ENCODE data around the gene SEC22A.

The SEC22A gene

GRCh38 chr3:123156276-123156995, 45.3 kb upstream of the SEC22A start:
- no peak for TF ChIP-seq CTCF (IDR thresholded peaks at IDR 0.05; ENCODE audit: low read depth, low read length)
- no peak for DNase-seq (ENCODE audit: low read depth in 2 of 2)
- H3K4me3 ChIP-seq (replicated peaks in 1 of 2; ENCODE audit: low read depth in 2 of 2, low read length in 2 of 2) = no peak overlapping the region

GRCh38 chr3:123157209-123157597, 44.5 kb upstream of the SEC22A start:
- no peak overlapping the region for H3K4me3 ChIP-seq (replicated peaks in 1 of 2; ENCODE audit: low read depth in 2 of 2, low read length in 2 of 2)
- no peak for DNase-seq (ENCODE audit: low read depth in 2 of 2)
- no peak for TF ChIP-seq CTCF (IDR thresholded peaks at IDR 0.05; ENCODE audit: low read depth, low read length)

- TF ChIP-seq CTCF (IDR thresholded peaks at IDR 0.05; ENCODE audit: low read depth, low read length) = no peak
- no peak overlapping the region for H3K4me3 ChIP-seq (replicated peaks in 1 of 2; ENCODE audit: low read depth in 2 of 2, low read length in 2 of 2)
These were observed 44.0 kb upstream of the SEC22A start for GRCh38 chr3:123157598-123158287.

GRCh38 chr3:123158330-123158729, 43.4 kb upstream of the SEC22A start:
- DNase-seq (ENCODE audit: low read depth in 2 of 2) = peak in 1 of 2 donors; percentile 15
- no peak overlapping the region for H3K4me3 ChIP-seq (replicated peaks in 1 of 2; ENCODE audit: low read depth in 2 of 2, low read length in 2 of 2)
- no peak for TF ChIP-seq CTCF (IDR thresholded peaks at IDR 0.05; ENCODE audit: low read depth, low read length)

More at GRCh38 chr3:123157598-123158287, 44.0 kb upstream of the SEC22A start:
- no peak for DNase-seq (ENCODE audit: low read depth in 2 of 2)

GRCh38 chr3:123158899-123159390, 42.8 kb upstream of the SEC22A start:
- no peak for TF ChIP-seq CTCF (IDR thresholded peaks at IDR 0.05; ENCODE audit: low read depth, low read length)
- no peak for DNase-seq (ENCODE audit: low read depth in 2 of 2)
- H3K4me3 ChIP-seq (replicated peaks in 1 of 2; ENCODE audit: low read depth in 2 of 2, low read length in 2 of 2) = no peak overlapping the region

- DNase-seq (ENCODE audit: low read depth in 2 of 2) = peak in 1 of 2 donors; percentile 48
- no peak for TF ChIP-seq CTCF (IDR thresholded peaks at IDR 0.05; ENCODE audit: low read depth, low read length)
- H3K4me3 ChIP-seq (replicated peaks in 1 of 2; ENCODE audit: low read depth in 2 of 2, low read length in 2 of 2) = no peak overlapping the region
These were observed 41.7 kb upstream of the SEC22A start for GRCh38 chr3:123159926-123160635.
